ENCODE results near the gene FAM47C.
"Not testable (repeated sequence)": the region's sequence is repeated elsewhere in the genome, so short reads cannot be mapped to it uniquely, and the experiment has no call there.

Gene FAM47C

GRCh38 chrX:37008182-37008581 is at the start of gene FAM47C:
TSS of gene FAM47C (plus strand) at chrX:37008366. CDS start at chrX:37008411, 45 bp downstream.
- DNase-seq (ENCODE audit: low read depth in 3 of 3) = not testable (repeated sequence)

GRCh38 chrX:36961590-36961989 is 46.6 kb upstream of the FAM47C start:
- no peak for DNase-seq (ENCODE audit: low read depth in 3 of 3)

GRCh38 chrX:36963069-36963808 is 44.9 kb upstream of the FAM47C start:
- DNase-seq (ENCODE audit: low read depth in 3 of 3) = no peak

- DNase-seq (ENCODE audit: low read depth in 3 of 3) = no peak
These were observed 44.3 kb upstream of the FAM47C start for GRCh38 chrX:36963852-36964251.

- DNase-seq (ENCODE audit: low read depth in 3 of 3) = no peak
These were observed 34.6 kb upstream of the FAM47C start for GRCh38 chrX:36973575-36973974.

GRCh38 chrX:36974911-36975310 is 33.3 kb upstream of the FAM47C start:
- no peak for DNase-seq (ENCODE audit: low read depth in 3 of 3)

GRCh38 chrX:36978886-36979285 is 29.3 kb upstream of the FAM47C start:
- no peak for DNase-seq (ENCODE audit: low read depth in 3 of 3)

GRCh38 chrX:36983831-36984230 is 24.3 kb upstream of the FAM47C start:
- DNase-seq (ENCODE audit: low read depth in 3 of 3) = no peak

- not testable (repeated sequence) for DNase-seq (ENCODE audit: low read depth in 3 of 3)
These were observed 22.6 kb upstream of the FAM47C start for GRCh38 chrX:36985416-36986209.

- no peak for DNase-seq (ENCODE audit: low read depth in 3 of 3)
These were observed 21.9 kb upstream of the FAM47C start for GRCh38 chrX:36986231-36986630.

- DNase-seq (ENCODE audit: low read depth in 3 of 3) = not testable (repeated sequence)
These were observed 21.0 kb upstream of the FAM47C start for GRCh38 chrX:36987212-36987611.

- no peak for DNase-seq (ENCODE audit: low read depth in 3 of 3)
These were observed 8.0 kb upstream of the FAM47C start for GRCh38 chrX:37000140-37000539.

GRCh38 chrX:37010496-37010895 is 2.3 kb downstream of the FAM47C start:
- no peak for DNase-seq (ENCODE audit: low read depth in 3 of 3)

GRCh38 chrX:37034260-37034659 is 26.1 kb downstream of the FAM47C start:
- not testable (repeated sequence) for DNase-seq (ENCODE audit: low read depth in 3 of 3)

- DNase-seq (ENCODE audit: low read depth in 3 of 3) = not testable (repeated sequence)
These were observed 28.6 kb downstream of the FAM47C start for GRCh38 chrX:37036674-37037220.

- DNase-seq (ENCODE audit: low read depth in 3 of 3) = not testable (repeated sequence)
These were observed 30.6 kb downstream of the FAM47C start for GRCh38 chrX:37038814-37039213.

- DNase-seq (ENCODE audit: low read depth in 3 of 3) = not testable (repeated sequence)
These were observed 35.1 kb downstream of the FAM47C start for GRCh38 chrX:37042956-37043885.

- DNase-seq (ENCODE audit: low read depth in 3 of 3) = no peak
These were observed 39.6 kb downstream of the FAM47C start for GRCh38 chrX:37047776-37048175.

- DNase-seq (ENCODE audit: low read depth in 3 of 3) = not testable (repeated sequence)
These were observed 49.4 kb downstream of the FAM47C start for GRCh38 chrX:37057572-37057971.

- no peak for DNase-seq (ENCODE audit: low read depth in 3 of 3)
These were observed 52.8 kb downstream of the FAM47C start for GRCh38 chrX:37060999-37061398.
